ENCODE data around the gene NKIRAS2.

NKIRAS2 gene

GRCh38 chr17:41985919-41986318 is 34.0 kb upstream of the NKIRAS2 start:
- no peaks in the 10 kb centered on the region for H3K27me3 ChIP-seq (ENCODE audit: low read length)
- no peaks in the 10 kb centered on the region for H3K9me2 ChIP-seq (replicated peaks; ENCODE audit: insufficient read depth, low read length)
- no peak overlapping the region for H3K4me3 ChIP-seq (ENCODE audit: insufficient read depth, low read length, poor library complexity, severe bottlenecking)
- TF ChIP-seq EZH2phosphoT487 (conservative IDR thresholded peaks at IDR 0.05; ENCODE audit: low read length) (no peak), CTCF (IDR thresholded peaks at IDR 0.05; ENCODE audit: insufficient read depth, low read length, poor library complexity, severe bottlenecking) (no peak)
- H3K9ac ChIP-seq (ENCODE audit: low read length) = no peak overlapping the region
- no peaks in the 10 kb centered on the region for H3K79me2 ChIP-seq (ENCODE audit: insufficient read depth, low read length)
- no peaks in the 10 kb centered on the region for H3K9me3 ChIP-seq (ENCODE audit: insufficient read depth, low read length)
- H3K4me2 ChIP-seq (ENCODE audit: low read depth, low read length, poor library complexity, severe bottlenecking) = no peak overlapping the region
- H3F3A ChIP-seq (ENCODE audit: insufficient read depth) = 0 out of 2 replicates have a peak, but pooled peaks cover 3% of the 10 kb centered on the region
- H3K36me3 ChIP-seq (ENCODE audit: low read length) = peaks cover 28% of the 10 kb centered on the region; the same call in 1 of the 2 replicates
- H2AFZ ChIP-seq (ENCODE audit: low read depth, low read length, severe bottlenecking) = no peak overlapping the region
- no peak overlapping the region for H3K27ac ChIP-seq (ENCODE audit: low read depth, low read length)
- H4K20me1 ChIP-seq (ENCODE audit: low read depth, low read length) = no peaks in the 10 kb centered on the region

- Histone ChIP-seq H3F3A (ENCODE audit: insufficient read depth) (0 out of 2 replicates have a peak, but pooled peaks cover 3% of the 10 kb centered on the region), H3K27me3 (ENCODE audit: low read length) (no peaks in the 10 kb centered on the region), H4K20me1 (ENCODE audit: low read depth, low read length) (no peaks in the 10 kb centered on the region), H3K4me3 (ENCODE audit: insufficient read depth, low read length, poor library complexity, severe bottlenecking) (no peak overlapping the region), H3K27ac (ENCODE audit: low read depth, low read length) (no peak overlapping the region), H3K79me2 (ENCODE audit: insufficient read depth, low read length) (no peaks in the 10 kb centered on the region), H3K9me3 (ENCODE audit: insufficient read depth, low read length) (no peaks in the 10 kb centered on the region), H3K36me3 (ENCODE audit: low read length) (peaks cover 35% of the 10 kb centered on the region; the same call in 1 of the 2 replicates), H2AFZ (ENCODE audit: low read depth, low read length, severe bottlenecking) (no peak overlapping the region), H3K9me2 (replicated peaks; ENCODE audit: insufficient read depth, low read length) (no peaks in the 10 kb centered on the region), H3K9ac (ENCODE audit: low read length) (no peak overlapping the region), H3K4me2 (ENCODE audit: low read depth, low read length, poor library complexity, severe bottlenecking) (no peak overlapping the region)
- TF ChIP-seq EZH2phosphoT487 (conservative IDR thresholded peaks at IDR 0.05; ENCODE audit: low read length) (no peak), CTCF (IDR thresholded peaks at IDR 0.05; ENCODE audit: insufficient read depth, low read length, poor library complexity, severe bottlenecking) (no peak)
Measured at GRCh38 chr17:41986634-41987033, 33.3 kb upstream of the NKIRAS2 start.

GRCh38 chr17:41987642-41988041 is 32.2 kb upstream of the NKIRAS2 start:
- H3K4me3 ChIP-seq (ENCODE audit: insufficient read depth, low read length, poor library complexity, severe bottlenecking) = no peak overlapping the region
- no peak overlapping the region for H3K4me2 ChIP-seq (ENCODE audit: low read depth, low read length, poor library complexity, severe bottlenecking)
- 0 out of 2 replicates have a peak, but pooled peaks cover 3% of the 10 kb centered on the region for H3F3A ChIP-seq (ENCODE audit: insufficient read depth)
- H2AFZ ChIP-seq (ENCODE audit: low read depth, low read length, severe bottlenecking) = no peak overlapping the region
- H3K9me3 ChIP-seq (ENCODE audit: insufficient read depth, low read length) = no peaks in the 10 kb centered on the region
- peaks cover 37% of the 10 kb centered on the region; the same call in 1 of the 2 replicates for H3K36me3 ChIP-seq (ENCODE audit: low read length)
- H3K79me2 ChIP-seq (ENCODE audit: insufficient read depth, low read length) = no peaks in the 10 kb centered on the region
- H3K9ac ChIP-seq (ENCODE audit: low read length) = no peak overlapping the region
- no peaks in the 10 kb centered on the region for H3K27me3 ChIP-seq (ENCODE audit: low read length)
- H4K20me1 ChIP-seq (ENCODE audit: low read depth, low read length) = no peaks in the 10 kb centered on the region
- H3K9me2 ChIP-seq (replicated peaks; ENCODE audit: insufficient read depth, low read length) = no peaks in the 10 kb centered on the region
- H3K27ac ChIP-seq (ENCODE audit: low read depth, low read length) = no peak overlapping the region
- TF ChIP-seq CTCF (IDR thresholded peaks at IDR 0.05; ENCODE audit: insufficient read depth, low read length, poor library complexity, severe bottlenecking) (no peak), EZH2phosphoT487 (conservative IDR thresholded peaks at IDR 0.05; ENCODE audit: low read length) (no peak)

Measured in SU-DHL-6 (cell line).